ENCODE data around the gene GRID2.

DNA sequence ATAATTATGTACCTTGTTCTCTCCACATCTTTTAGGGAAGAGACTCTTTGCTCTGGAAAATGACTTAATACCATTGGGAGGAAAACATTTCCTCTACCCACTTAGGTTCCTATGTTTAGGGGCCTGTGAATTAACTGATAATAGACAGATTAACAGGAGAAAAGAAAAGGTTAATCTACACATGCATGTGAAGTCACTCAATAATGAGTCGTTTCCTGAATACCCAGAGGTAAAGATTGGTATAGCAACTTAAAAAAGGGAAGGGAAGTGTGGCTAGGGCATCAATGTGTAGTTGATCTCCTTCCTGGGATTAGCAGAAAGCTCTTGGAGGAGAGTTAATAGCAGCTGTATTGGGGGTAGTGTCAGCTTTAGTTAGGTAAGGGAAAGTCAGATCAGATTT is 1105.3 kb downstream of the GRID2 start:
- TF ChIP-seq, protein P1, sequence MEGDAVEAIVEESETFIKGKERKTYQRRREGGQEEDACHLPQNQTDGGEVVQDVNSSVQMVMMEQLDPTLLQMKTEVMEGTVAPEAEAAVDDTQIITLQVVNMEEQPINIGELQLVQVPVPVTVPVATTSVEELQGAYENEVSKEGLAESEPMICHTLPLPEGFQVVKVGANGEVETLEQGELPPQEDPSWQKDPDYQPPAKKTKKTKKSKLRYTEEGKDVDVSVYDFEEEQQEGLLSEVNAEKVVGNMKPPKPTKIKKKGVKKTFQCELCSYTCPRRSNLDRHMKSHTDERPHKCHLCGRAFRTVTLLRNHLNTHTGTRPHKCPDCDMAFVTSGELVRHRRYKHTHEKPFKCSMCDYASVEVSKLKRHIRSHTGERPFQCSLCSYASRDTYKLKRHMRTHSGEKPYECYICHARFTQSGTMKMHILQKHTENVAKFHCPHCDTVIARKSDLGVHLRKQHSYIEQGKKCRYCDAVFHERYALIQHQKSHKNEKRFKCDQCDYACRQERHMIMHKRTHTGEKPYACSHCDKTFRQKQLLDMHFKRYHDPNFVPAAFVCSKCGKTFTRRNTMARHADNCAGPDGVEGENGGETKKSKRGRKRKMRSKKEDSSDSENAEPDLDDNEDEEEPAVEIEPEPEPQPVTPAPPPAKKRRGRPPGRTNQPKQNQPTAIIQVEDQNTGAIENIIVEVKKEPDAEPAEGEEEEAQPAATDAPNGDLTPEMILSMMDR (IDR thresholded peaks at IDR 0.05), result no peak
- TF ChIP-seq ZFX (IDR thresholded peaks at IDR 0.05; ENCODE audit: borderline replicate concordance), result no peak
